HepG2 (cell line): ENCODE data around the gene ADCY9.

ENCODE experiments used
- FOXK2 ChIP-seq: fragments of 450-650 bp; IDR thresholded peaks from 2 replicates; pipeline ENCODE4 v1.6.1; 2016
- POLR2AphosphoS5 ChIP-seq: IDR thresholded peaks from 2 replicates; pipeline ENCODE4 v1.6.1; 2012; ENCODE audit warnings: low read depth, low read length

DNA sequence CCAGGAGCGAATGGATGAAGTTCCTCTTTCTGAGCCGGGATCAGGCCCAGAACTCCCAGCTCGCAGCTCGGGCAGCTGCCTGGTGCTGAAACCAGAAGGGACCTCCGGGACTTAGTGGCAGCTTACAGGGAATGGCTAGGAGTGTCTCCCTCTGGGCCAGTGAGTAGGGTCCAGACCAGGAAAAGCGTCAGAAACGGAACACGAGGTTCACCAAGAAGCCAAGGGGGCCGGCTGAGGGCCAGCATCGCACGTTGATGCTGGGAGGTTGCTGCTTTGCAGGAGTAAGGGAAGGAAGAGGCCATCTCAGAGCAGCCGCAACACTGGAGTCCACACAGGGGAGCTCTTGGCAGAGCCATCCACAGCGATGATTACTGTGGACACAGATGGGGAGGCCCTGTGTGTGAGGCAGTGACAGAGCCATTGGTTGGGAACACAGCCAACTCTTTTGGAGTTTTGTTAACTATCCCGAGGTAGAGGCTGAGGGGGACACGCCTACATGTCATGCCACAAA is 161.8 kb downstream of the ADCY9 start:
- no peak for TF ChIP-seq FOXK2
- no peak for TF ChIP-seq POLR2AphosphoS5
